Activated CD8-positive, alpha-beta memory T cell treated with anti-CD3 and anti-CD28 coated beads, Interleukin-2, amount 50 U/mL, for 24 hours (primary cell): ENCODE results near the gene PIP4P1.
"Not testable (repeated sequence)": the region's sequence is repeated elsewhere in the genome, so short reads cannot be mapped to it uniquely, and the experiment has no call there.

Experiments used
- DNase-seq: peaks from one replicate; pipeline ENCODE4 v3.0.0-alpha.2; 2020; ENCODE audit errors: extremely low read depth

The PIP4P1 gene

DNA sequence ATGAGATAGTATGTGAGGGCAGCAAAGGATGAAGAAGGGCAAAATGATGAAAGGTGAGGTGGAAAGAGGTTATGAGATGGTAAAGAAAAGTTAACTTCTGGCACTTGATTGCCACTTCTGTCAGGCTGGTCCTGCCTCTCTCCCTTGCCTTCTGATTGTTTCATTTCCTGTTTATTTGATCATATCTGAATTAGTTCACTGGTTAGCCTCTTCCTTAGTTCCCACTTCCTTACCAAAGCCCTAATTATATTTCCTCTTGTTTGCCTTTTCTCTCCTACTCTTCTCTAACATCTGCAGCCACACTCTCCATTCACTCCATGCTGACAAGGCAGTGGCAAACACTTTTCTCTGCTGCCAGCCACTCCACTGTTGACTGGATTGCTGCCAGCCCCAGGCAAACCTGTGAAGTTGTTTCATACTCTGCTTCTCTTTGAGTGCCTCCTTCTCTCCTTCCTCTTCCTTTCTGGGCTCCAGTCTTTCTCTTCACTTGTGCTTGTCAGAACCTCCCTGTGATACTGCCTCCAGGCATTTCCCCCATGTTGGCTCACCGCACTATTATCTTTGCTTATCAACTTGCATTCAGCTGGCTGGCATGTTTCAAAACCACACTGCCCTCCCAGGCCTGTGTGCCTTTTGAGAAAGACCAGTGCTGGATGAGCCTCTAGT, 16.1 kb upstream of the PIP4P1 start:
- DNase-seq: no peak

DNA sequence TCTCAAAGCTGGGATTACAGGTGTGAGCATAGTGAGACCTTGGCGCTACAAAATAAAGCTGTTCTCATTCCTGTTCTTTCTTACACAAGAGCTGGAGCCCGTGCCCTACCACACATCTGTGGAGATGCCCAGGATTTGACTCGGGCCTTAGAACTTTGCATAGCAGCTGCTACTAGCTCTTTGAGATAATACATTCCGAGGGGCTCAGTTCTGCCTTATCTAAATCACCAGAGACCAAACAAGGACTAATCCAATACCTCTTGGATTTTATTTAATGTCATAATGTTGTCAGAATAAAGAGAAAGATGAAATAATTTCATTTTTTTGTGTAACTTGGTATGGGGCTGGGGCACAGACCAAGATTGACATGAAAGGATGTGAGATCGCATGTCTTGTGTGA, 15.5 kb upstream of the PIP4P1 start:
- DNase-seq: no peak

DNA sequence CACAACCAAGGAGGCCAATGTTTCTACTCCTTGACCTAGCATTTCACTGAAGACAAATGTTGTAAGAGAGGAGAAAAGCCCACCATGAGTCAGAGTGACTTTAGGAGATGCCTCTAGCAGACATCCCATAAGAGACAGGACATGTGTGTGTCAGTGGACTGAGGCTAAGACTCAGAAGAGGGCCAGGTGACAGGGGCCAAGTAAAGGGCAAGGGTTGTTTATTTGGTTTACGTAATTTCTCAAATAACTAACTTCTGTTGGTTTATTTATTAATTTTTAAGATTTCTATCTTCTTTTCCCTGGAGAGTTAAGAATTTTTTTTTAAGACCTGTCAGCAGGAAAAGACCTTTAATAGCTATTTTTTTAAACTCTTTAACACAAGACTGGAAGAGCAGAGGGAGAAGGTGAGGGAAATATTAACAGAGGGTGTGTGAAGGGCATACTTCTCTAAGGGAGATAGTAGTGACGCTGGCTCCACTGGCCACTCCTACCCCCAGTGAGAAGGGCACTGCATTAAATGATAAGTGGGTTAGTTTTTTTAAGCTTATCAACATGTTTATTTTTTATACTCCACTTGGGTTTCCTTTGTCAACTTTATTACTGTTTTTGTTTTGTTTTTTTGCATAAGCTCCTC, 11.4 kb upstream of the PIP4P1 start:
- no peak for DNase-seq

DNA sequence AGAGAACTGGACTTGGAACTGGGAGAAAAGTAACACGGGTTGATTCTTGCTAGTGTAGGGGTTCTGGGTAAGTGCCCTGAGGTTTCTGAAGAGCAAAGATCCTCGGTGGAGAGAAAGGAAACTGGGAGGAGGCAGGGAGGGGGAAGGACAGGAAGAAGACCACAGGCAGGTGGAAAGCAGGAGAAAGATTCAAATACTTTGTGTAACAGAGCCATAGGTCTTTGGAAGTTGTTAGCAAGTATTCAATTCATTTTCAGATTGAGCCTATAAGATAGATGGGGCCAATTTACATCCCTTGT, 9.3 kb upstream of the PIP4P1 start:
- no peak for DNase-seq

DNA sequence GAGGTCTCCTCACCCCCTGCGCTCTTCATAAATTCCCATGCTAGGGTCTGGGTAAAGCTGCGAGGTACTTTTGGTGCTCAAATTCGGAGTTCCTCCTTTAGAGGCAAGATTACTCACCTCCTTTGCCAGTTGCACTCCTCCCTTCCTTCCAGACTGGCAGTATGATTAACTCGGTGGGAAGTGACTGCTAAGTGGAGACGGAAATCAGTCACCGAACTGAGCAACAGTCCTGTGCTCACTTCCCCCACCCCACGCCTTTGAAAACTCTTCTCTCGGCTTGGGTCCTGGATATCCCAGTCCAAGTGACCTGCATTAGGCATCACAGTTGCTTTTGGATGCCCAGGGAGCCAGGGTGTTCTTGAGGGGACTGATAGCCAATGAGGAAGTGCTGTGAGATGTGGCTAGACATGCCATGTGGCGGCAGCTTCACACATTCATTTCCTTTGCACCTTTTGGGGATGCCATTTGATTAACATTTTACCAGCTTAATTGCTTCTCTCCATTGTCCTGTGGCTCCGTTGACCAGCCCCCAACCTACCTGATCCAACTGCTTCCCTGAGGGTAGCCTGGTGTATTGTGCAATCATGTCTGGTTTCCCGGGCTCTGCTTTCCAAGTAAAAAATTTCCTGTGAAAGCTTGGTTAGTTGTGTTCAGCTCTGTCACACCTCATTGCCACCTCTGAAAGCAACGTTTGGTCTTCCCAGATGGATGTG, 8.8 kb upstream of the PIP4P1 start:
- DNase-seq: peak; percentile 38

DNA sequence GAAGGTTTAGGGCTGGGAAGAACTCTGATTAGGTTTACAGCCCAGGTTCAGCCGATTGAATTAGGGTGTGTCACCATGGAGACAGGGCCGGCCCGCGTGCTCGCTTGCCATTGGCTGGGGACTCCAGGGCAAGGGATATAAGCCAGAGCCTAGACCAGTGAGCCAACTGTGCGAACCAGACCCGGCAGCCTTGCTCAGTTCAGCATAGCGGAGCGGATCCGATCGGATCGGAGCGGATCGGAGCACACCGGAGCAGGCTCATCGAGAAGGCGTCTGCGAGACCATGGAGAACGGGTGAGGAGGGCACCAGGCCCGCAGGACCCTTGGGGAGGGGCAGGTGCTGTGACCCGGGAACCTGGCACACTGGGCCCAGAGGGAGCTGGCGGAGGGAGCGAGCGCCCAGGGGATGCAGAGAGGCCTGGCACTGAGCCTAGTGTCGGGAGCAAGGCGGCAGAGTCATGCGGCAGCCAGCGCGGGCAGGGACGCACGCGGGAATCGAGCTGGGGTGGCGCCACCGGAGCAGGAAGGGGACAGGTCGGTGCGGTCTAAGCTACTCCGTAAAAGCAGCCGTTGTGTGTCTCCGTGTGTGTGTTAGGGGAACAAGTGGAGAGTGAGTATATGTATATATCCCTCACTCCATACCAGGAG, 8.1 kb upstream of the PIP4P1 start, which contains the start of gene PNP:
Gene PNP, plus strand, starts transcription at position 165 of the 648 bp plus-strand sequence. Its CDS starts 119 bp downstream, at position 284.
- DNase-seq: peak; percentile 69

DNA sequence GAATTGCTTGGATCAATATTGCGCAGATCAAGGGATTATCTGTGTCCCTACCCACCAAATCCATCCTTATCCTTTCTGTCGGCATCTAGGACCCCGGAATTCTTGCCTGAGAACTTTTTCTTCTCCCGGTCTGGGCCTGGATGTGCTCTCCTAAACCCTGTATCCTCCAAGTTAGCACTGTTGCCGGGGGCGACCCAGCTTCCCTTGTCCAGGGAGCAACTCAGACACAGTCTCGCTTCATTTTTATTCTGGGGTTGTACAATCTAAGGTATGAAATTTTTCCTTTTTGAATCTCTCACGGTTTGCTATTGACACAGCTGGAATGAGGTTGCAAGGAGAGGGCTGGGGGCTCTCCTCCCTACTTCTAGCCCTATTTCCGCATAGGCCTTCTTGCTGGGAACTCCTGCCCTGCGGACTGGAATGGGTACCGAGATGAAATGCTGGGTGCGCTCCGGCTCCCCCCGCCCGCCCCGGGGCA, 7.6 kb upstream of the PIP4P1 start:
- DNase-seq: no peak

DNA sequence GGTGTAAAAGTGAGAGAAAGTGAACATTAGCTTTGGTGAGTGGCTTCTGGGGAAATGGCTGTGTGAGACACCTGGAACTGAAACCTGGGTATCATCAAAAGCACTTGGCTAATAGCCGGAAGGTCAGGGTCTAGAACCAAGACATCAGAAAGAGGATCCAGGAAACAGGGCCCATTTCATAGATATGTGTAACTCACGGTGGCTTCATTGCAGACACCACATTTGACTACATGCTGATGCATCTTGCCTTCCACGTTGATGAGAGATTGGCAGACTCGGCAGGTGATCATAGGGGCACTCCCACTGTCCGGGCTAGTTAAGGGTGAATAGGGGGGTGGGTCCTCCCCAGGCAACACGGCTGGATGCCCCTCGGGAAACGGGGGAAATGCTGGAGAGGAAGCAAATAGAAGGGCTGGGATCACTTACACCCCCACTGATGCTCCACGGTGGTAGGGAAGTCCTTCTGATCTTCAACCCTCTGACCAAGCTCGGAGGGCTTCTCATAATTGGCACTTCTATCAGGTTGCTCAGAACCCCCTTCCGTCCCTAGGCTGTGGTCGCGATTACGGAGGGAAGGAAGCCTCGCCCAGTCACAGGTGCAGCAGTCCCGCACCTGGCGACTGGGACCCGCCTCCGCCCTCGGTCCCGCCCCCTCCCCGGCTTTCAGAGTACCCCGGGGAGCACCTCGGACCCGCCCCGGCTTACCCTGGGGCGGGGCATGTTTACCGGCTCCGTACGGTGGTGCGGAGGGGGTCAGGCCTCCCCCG, 593 bp downstream of the PIP4P1 start:
- no peak for DNase-seq

DNA sequence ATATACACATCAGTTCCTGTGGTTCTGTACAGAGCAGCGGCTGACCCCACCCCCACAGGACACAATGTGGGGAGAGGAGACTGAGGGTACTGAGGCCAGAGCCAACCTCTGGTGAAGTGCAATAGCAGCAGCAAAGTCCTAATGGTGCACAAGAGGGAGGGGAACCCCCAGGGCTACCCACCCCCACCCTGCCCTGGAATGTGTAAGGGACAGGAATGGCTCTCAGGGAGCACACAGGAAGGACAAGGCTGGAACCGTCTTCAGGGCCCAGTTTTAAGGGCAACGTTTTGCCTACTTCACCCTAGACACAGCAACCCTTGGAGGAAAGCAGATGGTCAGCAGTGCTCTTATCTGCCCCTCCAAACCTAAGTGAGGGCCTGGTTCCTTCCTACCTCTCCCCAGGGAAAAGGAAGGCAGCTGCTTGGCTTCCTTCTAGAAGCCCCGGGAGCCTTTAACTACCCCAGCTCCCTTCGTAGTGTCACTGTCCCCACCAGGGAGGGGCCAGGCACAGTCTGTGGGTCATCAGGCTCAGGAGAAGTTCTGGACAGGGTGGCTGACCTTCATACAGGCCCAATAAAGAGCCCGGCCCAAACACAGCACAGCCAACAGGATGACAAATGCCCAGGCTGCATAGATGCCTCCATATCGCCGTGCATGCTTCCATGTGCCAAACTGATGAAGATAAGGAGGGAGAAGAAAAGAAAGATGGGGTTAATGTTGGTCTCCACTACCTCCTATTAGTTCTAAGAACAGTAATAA, 3.0 kb downstream of the PIP4P1 start:
- no peak for DNase-seq

DNA sequence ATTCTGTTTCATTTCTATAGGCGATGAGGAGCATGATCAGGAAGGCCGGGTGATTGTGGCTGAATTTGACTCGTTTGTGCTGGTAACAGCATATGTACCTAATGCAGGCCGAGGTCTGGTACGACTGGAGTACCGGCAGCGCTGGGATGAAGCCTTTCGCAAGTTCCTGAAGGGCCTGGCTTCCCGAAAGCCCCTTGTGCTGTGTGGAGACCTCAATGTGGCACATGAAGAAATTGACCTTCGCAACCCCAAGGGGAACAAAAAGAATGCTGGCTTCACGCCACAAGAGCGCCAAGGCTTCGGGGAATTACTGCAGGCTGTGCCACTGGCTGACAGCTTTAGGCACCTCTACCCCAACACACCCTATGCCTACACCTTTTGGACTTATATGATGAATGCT, 4.3 kb downstream of the PIP4P1 start:
- DNase-seq: no peak

DNA sequence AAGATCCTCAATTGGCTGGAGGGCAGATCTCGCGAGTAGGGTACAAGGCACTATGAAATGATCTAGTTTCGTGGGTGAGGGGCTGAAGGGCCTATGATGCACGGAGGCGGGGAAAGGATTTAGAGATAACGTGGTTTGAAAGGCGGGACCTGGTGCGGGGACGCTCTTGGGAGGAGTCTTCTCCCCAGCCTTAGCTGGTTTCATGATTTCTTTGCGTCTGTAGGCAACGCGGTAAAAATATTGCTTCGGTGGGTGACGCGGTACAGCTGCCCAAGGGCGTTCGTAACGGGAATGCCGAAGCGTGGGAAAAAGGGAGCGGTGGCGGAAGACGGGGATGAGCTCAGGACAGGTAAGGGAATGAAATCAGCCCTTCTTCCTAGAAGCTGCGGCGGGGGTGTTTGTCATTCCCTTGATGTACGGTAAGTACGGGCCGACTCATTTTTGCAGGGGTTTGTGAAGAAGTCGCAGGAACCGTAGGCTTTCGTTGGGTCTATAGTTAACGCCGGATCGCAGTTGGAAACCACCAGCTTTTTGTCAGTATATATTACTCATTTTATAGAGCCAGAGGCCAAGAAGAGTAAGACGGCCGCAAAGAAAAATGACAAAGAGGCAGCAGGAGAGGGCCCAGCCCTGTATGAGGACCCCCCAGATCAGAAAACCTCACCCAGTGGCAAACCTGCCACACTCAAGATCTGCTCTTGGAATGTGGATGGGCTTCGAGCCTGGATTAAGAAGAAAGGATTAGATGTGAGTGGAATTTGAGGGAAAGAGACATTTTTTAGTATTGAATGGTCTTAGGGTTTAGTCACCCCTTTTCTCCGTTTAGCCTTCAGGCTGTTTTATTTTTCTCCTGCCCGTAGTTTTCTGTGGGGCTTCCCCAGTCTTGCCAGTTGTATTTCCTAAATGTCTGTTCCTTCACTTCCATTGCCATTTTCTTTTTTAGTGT, 5.6 kb downstream of the PIP4P1 start:
- DNase-seq: no peak

DNA sequence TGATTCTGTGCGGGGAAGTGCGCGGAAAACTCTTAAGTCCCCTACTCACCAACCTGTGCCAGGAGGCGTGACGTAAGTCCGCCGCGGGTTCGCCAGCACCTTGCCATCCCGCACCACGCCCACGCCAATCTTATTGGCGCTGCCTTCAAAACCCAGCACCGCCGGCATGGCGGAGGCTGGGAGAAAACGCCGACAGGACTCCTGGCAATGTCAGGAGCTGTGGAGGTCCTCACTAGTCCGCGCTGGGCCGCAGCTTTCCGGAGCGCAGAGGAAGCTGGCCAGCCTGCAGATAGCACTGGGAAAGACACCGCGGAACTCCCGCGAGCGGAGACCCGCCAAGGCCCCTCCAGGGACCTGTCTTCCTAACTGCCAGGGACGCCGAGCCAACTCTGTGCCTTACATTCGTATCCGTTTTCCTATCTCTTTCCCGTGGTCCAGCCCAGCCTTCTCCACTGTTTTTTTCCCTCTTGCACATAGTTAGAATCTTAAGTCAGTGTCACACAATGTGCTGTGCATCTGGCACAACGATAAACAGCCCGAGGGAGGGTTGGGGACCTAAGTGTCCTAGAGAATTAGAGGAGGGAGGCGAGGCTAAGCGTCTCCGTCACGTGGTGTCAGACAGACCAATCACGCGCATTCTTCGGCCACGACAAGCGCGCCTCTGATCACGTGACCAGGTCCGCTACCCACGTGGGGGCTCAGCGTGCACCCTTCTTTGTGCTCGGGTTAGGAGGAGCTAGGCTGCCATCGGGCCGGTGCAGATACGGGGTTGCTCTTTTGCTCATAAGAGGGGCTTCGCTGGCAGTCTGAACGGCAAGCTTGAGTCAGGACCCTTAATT, 6.5 kb downstream of the PIP4P1 start, which contains the start of the genes APEX1 and OSGEP:
Gene APEX1, plus strand, starts transcription at position 711 of the 839 bp plus-strand sequence. CDS start 420 bp downstream, outside the sequence.
Gene OSGEP, minus strand, starts transcription at position 297 of the 839 bp plus-strand sequence. Its CDS starts 129 bp downstream, at position 168.
- DNase-seq: peak; percentile 98

DNA sequence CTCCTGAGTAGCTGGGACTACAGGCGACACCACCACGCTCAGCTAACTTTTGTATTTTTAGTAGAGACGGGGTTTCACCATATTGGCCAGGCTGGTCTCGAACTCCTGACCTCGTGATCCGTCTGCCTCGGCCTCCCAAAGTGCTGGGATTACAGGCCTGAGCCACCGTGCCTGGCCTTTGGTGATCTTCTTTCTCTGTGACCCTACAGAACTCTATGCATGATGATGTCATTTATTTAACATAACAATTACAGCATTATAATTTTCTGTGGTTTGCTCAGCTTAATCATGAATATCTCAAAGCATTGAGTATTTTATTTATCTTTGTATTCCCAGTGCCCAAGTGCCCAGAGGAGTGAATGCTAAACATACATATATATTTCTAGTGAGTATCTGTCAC, 8.4 kb downstream of the PIP4P1 start:
- DNase-seq: not testable (repeated sequence)

DNA sequence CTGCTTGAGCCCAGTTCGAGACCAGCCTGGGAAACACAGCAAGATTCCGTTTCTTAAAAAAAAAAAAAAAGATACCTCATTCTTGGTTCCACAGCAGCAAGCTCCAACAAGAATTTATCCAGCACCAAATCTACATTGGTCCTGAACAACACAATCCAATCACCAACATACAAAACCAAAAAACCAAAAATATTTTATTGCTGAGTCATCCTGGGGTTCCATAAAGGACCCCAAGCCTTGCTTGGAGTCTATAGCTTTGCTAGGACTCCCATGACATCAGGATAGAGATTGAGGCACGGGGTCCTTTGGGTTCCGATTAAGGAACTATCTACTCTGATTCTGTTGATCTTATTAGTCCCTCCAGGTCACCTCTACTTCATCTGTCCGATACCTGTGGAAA, 14.3 kb downstream of the PIP4P1 start:
- no peak for DNase-seq

DNA sequence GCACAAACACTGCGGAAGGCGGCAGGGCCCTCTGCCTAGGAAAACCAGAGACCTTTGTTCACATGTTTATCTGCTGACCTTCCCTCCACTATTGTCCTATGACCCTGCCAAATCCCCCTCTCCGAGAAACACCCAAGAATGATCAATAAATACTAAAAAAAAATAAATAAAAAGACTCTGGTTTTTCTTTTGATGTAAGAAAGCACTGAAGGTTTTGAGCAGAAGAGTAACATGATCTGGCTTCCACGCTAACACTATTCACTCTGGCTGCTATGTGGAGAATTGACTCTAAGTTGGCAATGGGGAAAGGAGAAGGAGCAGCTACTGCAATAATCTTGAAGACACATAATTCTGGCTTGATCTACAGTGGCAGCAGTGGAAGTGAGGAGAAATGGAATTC, 17.6 kb downstream of the PIP4P1 start:
- not testable (repeated sequence) for DNase-seq

DNA sequence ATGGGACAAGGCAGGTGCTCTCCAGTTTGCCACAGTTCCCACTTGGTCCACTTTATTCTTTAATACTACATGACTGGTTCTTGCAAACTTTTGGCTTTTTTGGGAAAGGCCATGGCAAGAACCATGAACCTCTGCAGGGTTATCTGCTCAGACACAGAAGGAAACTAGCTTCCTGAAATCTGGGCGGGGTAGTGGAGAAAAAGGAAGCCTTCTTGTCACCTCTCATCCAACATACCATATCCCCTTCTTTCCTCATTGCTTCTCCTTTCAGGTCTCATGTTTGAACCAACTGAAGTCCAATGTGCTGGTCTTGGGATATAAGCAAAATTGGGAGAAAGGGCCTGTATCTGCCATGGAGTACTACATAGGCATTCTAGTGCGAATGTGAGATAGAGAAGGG, 19.8 kb downstream of the PIP4P1 start:
- DNase-seq: no peak

DNA sequence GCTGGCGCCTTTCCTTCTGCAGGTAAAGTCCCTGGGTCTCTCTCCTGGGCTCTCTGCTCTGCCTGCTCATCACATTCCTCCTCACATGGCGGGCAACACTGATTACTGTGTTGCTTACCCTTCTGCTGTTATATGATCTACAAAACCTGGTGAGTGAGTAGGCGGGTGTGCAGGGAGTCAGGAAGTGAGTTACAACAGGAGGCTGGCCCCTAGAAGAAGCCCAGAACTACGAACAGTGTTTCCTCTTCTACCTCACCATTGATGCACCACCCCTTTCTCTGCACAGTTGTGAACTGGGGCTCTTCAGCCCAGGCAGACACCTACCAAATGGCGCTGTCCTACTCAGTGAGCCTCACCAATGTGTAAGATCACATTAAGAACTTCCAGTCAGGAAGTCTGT, 20.4 kb downstream of the PIP4P1 start:
- DNase-seq: no peak

DNA sequence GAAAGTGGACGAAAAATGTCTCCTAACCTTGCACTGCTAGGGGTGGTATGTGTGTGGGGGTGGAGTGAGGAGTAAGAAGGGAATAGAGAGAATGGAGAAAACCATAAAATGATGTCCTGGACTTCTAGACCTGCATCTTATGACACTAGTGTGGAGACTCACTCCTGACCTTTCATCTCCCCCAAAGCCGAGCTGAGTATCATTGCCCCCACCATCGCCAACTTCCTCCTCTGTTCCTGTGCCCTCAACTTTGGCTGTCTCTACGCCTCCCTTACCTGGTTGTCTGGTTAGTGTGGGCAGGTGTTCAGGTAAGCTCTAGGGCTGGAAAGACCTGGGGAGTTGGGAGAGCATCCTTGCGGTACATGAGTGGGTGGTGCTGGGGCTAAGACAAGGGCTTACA, 20.8 kb downstream of the PIP4P1 start:
- no peak for DNase-seq

DNA sequence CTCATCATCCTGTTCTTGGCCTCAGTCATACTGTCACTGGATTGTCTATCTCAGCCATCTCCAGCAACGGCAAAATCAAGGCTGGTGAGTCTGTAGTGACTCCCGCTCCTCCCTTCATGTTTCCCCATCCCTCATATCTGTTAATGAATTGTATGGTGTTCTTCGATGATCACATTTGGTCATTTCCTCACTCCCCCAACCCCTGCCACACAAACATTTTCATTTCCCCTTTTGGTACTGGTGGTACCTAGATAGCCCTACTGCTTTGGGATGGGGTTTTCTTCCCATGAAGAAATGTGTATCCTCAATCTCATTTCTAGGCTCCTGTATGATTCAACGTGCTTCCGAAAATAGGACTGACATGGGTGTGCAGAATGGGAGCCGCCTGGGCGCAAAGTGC, 22.6 kb downstream of the PIP4P1 start:
- DNase-seq: no peak
